DLD1 (cell line): ENCODE results near the gene EGR2.
"Not testable (repeated sequence)": the region's sequence is repeated elsewhere in the genome, so short reads cannot be mapped to it uniquely, and the experiment has no call there.

Experiments used
- in situ Hi-C: cut with HindIII; loops from 2 replicates; pipeline ENCODE4 v1.10.0; 2017; ENCODE audit warnings: low sequenced_read_pairs

The EGR2 gene

GRCh38 chr10:62795762-62796161 lies 20.4 kb downstream of the EGR2 start:
- in situ Hi-C loops, result no loop called here

- in situ Hi-C loops, result no loop called here
Observed at GRCh38 chr10:62795100-62795499, 21.1 kb downstream of the EGR2 start.

- in situ Hi-C loops, result no loop called here
Observed at GRCh38 chr10:62794306-62794705, 21.9 kb downstream of the EGR2 start.

- in situ Hi-C loops, result no loop called here
Observed at GRCh38 chr10:62792261-62792660, 23.9 kb downstream of the EGR2 start.

GRCh38 chr10:62790571-62790970 lies 25.6 kb downstream of the EGR2 start:
- in situ Hi-C loops, result no loop called here

GRCh38 chr10:62790019-62790555 lies 26.1 kb downstream of the EGR2 start:
- in situ Hi-C loops, result no loop called here

- in situ Hi-C loops, result no loop called here
Observed at GRCh38 chr10:62788861-62789467, 27.2 kb downstream of the EGR2 start.

- in situ Hi-C loops, result not testable (repeated sequence)
Observed at GRCh38 chr10:62788285-62788684, 27.9 kb downstream of the EGR2 start.

- in situ Hi-C loops, result not testable (repeated sequence)
Observed at GRCh38 chr10:62784537-62784936, 31.6 kb downstream of the EGR2 start.

- in situ Hi-C loops, result no loop called here
Observed at GRCh38 chr10:62779487-62780248, 36.5 kb downstream of the EGR2 start.

- in situ Hi-C loops, result no loop called here
Observed at GRCh38 chr10:62778125-62778524, 38.0 kb downstream of the EGR2 start.

- in situ Hi-C loops, result no loop called here
Observed at GRCh38 chr10:62772186-62772974, 43.8 kb downstream of the EGR2 start.

- in situ Hi-C loops, result no loop called here
Observed at GRCh38 chr10:62769574-62770242, 46.5 kb downstream of the EGR2 start.

GRCh38 chr10:62766386-62766785 lies 49.8 kb downstream of the EGR2 start:
- in situ Hi-C loops, result no loop called here

GRCh38 chr10:62765726-62766125 lies 50.4 kb downstream of the EGR2 start:
- in situ Hi-C loops, result no loop called here

GRCh38 chr10:62764011-62764410 lies 52.2 kb downstream of the EGR2 start:
- in situ Hi-C loops, result no loop called here

GRCh38 chr10:62763155-62763554 lies 53.0 kb downstream of the EGR2 start:
- in situ Hi-C loops, result no loop called here
